ENCODE data around the gene GRM2. TPM values are rescaled to one million over a fixed set of nuclear protein-coding genes. Genes with fewer than 3 reads are reported as not detected.
A peak's percentile ranks its signal among the peaks of the same experiment; 100 is the strongest.

Gene GRM2
- not detected for total RNA-seq
- long read RNA-seq, result 0 reads

GRCh38 chr3:51706788-51707731 lies at the start of gene GRM2:
TSS of gene GRM2 (plus strand) at chr3:51707068. CDS start at chr3:51708984, 1,916 bp downstream.
- intact Hi-C loops (cut with DNase I, micrococcal nuclease), result no loop called here
- DNase-seq (peak; percentile 68 to 77), ATAC-seq (peak; percentile 84)

- DNase-seq (no peak), ATAC-seq (no peak)
- intact Hi-C loops (cut with DNase I, micrococcal nuclease), result no loop called here
These were observed 49.6 kb upstream of the GRM2 start for GRCh38 chr3:51657234-51657633.

- intact Hi-C loops (cut with DNase I, micrococcal nuclease), result no loop called here
- DNase-seq, result no peak
- ATAC-seq, result no peak
These were observed 46.9 kb upstream of the GRM2 start for GRCh38 chr3:51659942-51660341.

DNA sequence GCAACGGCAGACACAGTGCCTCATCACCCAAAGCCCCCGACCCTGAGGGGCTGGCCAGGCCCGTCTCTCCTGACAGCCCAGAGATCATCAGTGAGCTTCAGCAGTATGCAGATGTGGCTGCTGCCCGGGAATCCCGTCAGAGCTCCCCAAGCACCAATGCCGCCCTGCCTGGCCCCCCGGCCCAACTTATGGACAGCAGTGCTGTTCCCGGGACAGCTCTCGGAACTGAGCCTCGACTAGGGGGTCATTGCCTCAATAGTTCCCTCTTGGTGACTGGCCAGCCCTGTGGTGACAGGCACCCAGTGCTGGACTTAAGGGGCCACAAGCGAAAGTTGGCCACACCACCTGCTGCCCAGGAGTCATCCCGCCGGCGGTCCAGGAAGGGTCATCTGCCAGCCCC lies 44.4 kb upstream of the GRM2 start:
- no peak for DNase-seq
- ATAC-seq, result no peak
- intact Hi-C loops (cut with DNase I, micrococcal nuclease), result no loop called here

GRCh38 chr3:51668756-51669155 lies 38.1 kb upstream of the GRM2 start:
- intact Hi-C loops (cut with DNase I, micrococcal nuclease), result loop anchor here in 1 of 2 donors (5.0 kb wide), 1 partner anchor 166 kb away; the partner anchor contains the start of gene DCAF1

GRCh38 chr3:51669241-51670052 lies 37.4 kb upstream of the GRM2 start:
- intact Hi-C loops (cut with DNase I, micrococcal nuclease), result loop anchor here in 1 of 2 donors (5.0 kb wide), 1 partner anchor 167 kb away; the partner anchor contains the start of gene DCAF1
- ATAC-seq (peak; percentile 48), DNase-seq (peak; percentile 83 to 93)

More at GRCh38 chr3:51668756-51669155, 38.1 kb upstream of the GRM2 start:
- no peak for ATAC-seq
- DNase-seq, result no peak

DNA sequence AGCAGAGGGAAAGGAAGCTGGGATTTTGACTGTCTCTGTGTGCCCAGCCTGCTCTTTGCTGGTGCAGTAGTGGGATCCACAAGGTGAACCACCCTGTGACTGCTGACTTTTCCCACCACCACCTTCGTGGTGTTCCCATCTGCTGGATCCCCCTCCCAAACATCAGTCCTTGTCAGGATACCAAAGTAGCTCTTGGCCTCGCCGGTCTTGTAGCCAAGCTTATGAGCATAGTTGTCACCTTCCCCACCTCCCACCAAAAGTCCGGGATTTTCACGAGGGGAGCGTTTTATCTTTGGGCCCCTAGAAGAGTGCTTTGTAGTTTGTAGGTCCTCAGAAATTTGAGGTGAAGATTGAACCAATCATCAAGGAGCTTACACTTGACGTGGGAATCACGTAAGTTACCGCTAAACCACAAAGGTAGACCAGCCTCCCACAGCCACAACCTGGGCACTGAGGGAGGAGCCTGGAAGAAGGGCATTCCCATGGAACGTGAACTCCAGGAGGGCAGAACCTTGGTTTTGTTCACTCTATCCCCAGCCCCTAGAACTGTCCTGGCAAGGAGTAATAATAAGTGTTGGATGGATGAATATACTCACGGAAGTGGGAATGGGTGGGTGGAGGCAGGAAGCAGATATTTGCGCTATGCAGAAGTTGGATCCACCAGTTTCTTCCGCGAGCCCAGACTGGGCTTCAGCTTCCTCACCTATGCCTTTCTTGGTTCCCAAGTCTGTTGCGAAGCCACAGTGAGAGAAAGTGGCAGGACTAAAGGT lies 36.6 kb upstream of the GRM2 start:
- DNase-seq (no peak), ATAC-seq (peak; percentile 3)
- intact Hi-C loops (cut with DNase I, micrococcal nuclease), result no loop called here

DNA sequence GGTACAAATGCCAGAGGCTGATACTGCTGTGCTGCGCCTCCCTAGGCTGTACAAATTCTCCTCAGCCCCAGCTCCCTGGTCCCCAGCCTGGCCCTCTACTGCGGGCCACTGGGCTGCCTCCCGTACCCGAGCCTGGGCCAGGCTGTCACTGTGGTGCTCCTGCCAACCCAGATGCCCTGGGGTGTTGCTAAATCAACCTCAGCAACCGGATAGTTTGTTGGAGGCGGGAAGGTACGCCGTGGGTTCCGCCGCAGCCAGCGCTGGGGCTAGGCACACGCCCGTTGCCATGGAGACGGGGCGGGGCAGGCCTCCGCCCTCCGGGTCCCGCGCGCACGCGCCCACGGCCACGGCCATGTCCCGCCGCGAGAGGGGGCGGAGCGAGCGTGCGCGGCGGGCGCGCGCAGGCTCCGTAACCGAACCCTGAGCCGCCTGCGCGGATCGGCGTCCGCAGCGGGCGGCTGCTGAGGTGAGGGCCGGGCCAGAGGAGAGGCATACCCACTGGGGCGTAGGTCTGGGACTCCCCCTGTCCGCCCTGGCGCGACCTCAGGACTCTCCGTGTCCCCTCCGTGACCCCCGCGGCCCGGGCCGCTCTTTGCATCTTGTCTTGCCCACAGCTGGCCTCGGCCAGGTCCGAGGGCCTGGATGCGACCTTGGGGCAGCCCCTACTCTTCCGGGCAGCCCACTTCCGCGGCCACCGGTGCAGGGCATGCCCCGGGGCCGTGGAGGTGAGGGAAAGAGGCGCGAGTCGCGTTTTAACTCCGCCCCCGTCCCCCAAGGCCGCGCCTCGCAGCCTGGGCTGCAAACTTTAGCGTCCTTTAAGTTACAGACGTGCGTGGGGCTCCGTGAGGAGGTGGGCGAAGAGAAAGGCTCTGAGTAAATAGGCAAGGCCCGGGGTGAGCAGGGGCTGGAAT lies 35.8 kb upstream of the GRM2 start, which contains the start of gene TEX264:
TSS of gene TEX264 (plus strand) at position 430 of the 911 bp plus-strand sequence. CDS start 3,053 bp downstream, outside the sequence.
- intact Hi-C loops (cut with DNase I, micrococcal nuclease), result no loop called here
- DNase-seq, result peak; percentile 89 to 96
- ATAC-seq, result peak; percentile 83

- ATAC-seq (peak; percentile 70), DNase-seq (peak; percentile 83)
- intact Hi-C loops (cut with DNase I, micrococcal nuclease), result no loop called here
These were observed 35.0 kb upstream of the GRM2 start for GRCh38 chr3:51671734-51672475.

- no peak for ATAC-seq
- intact Hi-C loops (cut with DNase I, micrococcal nuclease), result no loop called here
- no peak for DNase-seq
These were observed 33.6 kb upstream of the GRM2 start for GRCh38 chr3:51673181-51673801.

DNA sequence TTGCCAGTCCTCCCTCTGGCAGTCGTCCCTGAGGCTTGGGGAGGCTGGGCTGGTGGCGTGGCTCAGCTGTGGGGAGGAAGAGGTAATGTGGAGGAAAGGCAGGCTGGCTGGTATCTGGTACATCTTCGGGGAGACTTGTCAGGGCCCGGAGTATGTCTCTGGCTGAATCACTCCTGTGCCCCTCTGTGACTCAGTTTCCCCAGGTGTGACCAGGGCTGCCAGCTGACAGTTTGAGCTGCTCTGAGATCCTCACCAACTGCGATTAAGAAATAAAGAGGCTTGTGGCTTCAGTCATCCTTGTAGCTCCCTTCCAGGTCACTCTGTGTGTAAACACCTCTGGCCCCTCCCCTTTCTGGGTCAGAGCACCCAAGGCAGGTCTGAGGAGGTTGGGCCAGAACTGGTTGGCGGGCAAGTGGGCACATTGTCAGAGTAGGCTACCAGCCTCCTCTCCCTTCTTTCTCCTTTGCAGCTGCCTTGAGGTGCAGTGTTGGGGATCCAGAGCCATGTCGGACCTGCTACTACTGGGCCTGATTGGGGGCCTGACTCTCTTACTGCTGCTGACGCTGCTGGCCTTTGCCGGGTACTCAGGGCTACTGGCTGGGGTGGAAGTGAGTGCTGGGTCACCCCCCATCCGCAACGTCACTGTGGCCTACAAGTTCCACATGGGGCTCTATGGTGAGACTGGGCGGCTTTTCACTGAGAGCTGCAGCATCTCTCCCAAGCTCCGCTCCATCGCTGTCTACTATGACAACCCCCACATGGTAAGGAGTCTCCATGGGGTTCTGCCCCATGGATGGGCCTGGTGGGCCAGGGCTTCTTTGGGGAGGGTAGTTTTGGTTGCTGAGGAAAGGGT lies 32.8 kb upstream of the GRM2 start:
- intact Hi-C loops (cut with DNase I, micrococcal nuclease), result no loop called here
- no peak for DNase-seq
- no peak for ATAC-seq

- ATAC-seq (no peak), DNase-seq (no peak)
- intact Hi-C loops (cut with DNase I, micrococcal nuclease), result no loop called here
These were observed 31.7 kb upstream of the GRM2 start for GRCh38 chr3:51675201-51675611.

DNA sequence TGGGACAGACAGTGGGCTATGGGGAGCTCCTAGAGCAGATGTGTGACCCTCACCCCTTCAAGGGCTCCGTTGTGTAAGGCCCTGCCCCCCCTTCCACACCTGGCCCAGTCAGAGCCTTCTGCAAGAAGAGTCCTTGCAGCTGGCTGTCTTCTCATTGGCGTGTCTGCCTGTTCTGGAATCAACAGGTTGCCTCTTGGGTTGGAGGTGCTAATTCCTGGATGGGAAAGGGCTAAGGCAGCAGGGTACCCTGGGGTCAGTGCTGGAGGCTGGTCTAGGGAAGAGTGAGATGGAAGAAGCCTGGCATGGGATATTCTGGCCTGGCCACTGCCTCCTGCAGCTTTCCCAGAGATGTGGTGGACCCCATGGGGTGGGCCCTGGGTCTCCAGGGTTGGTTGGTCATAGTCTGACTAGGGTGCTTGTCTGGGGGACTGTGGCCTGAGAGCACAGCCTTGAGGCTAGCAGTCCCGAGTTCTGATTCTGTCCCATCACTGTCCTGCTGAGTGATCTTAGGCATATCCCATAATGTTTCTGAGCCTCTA lies 30.7 kb upstream of the GRM2 start:
- DNase-seq (no peak), ATAC-seq (no peak)
- intact Hi-C loops (cut with DNase I, micrococcal nuclease), result no loop called here

DNA sequence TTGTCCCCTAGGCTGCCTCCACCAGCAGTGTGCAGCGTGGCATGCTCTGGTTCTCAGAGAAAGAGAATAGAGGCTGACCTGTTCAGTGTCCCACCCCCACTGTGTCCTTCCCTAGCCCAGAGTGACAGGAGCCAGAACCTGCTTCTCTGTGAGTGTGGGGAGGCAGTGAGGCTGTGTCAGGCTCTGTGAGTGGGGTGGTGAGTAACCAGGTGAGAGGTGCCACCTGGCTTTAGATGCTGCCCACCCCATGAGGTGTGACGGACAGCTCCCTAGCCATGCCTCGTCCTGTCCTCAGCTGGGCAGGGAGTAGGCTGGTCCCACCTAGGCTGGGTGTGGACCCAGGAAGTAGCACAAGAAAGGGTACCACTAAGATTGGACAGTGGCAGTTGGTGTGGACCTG lies 29.5 kb upstream of the GRM2 start:
- ATAC-seq (no peak), DNase-seq (no peak)
- intact Hi-C loops (cut with DNase I, micrococcal nuclease), result no loop called here

- intact Hi-C loops (cut with DNase I, micrococcal nuclease), result no loop called here
- DNase-seq (no peak), ATAC-seq (no peak)
These were observed 28.7 kb upstream of the GRM2 start for GRCh38 chr3:51678186-51678585.

Data from left colon (tissue), 2 donors.